G401 (cell line): ENCODE data around the gene CARF. TPM values are rescaled to one million over a fixed set of nuclear protein-coding genes. Genes with fewer than 3 reads are reported as not detected.
"Not testable (repeated sequence)": the region's sequence is repeated elsewhere in the genome, so short reads cannot be mapped to it uniquely, and the experiment has no call there.

Experiments
- DNase-seq: peaks from one replicate; pipeline ENCODE4 v3.0.0-alpha.2; 2015; ENCODE audit warnings: low spot score
- in situ Hi-C: cut with HindIII; loops from 2 replicates; pipeline ENCODE4 v1.10.0; 2016; ENCODE audit warnings: low sequenced_read_pairs, mixed read lengths
- total RNA-seq: library from RNA; depleted of rRNA; stranded (reverse); fragments of >200 nt; shearing (Covaris generic); gene quantifications from 2 replicates; pipeline ENCODE4 v1.2.3, GENCODE V29; 2014; rRNA removed

Gene CARF, protein sequence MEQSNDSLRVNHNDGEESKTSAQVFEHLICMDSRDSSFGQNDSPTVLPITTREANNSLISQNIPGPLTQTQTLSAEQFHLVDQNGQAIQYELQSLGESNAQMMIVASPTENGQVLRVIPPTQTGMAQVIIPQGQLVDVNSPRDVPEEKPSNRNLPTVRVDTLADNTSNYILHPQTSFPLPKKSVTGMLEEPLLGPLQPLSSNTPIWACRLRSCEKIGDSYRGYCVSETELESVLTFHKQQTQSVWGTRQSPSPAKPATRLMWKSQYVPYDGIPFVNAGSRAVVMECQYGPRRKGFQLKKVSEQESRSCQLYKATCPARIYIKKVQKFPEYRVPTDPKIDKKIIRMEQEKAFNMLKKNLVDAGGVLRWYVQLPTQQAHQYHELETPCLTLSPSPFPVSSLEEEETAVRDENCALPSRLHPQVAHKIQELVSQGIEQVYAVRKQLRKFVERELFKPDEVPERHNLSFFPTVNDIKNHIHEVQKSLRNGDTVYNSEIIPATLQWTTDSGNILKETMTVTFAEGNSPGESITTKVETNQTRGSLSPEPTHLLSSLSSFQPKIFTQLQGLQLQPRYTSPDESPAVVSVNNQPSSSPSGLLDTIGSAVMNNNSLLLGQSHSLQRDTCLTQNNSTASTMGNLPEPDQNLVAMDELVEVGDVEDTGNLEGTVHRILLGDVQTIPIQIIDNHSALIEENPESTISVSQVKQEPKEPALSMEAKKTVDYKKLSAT
- 4.4 and 18.7 TPM in 2 replicates for total RNA-seq

DNA sequence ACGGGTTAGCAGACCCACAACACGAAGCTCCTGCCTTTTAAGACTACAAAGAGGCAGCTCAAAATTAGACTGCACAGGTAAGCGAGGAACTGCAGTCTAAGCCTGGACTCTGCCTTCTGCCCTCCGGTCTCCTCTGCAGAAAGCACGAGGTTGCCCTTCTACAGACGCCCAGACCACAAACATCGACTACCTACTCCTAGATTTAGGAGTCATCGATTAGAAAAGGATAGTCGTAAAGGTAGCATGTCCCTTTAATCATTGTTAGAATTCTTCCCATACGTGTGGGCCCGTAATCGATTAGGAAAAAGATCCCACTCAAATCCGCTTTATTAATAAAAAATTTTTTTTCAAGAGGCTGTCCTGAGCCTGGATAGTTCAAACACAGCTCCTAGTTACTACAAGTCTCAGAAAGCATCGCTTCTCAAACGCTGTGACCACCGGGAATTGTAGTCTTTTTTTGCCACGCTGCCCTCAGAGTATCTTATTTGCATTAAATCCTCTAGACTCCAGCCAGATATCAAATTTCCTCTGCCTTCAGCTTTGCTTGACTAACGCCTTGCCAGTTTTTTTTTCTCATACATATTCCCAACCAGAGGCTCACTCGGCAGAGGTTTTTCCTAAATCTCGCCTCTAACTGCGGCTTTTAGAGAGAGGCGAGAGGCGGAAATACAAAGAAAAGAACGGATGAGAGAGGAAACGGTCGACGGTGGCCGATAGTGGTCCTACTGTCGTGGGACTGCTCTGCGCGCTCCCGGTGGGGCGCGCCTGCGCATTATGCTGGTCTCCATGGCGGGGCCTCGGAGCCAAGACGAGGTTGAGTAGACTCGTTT lies at the start of gene CARF, which contains the start of gene WDR12:
TSS of gene CARF (plus strand) at position 764 of the 830 bp plus-strand sequence. CDS start 29,628 bp downstream, outside the sequence.
TSS of gene WDR12 (minus strand) at position 162 of the 830 bp plus-strand sequence. CDS start 197 bp downstream, outside the sequence.
- in situ Hi-C loops, result no loop called here
- peak; percentile 96 for DNase-seq

DNA sequence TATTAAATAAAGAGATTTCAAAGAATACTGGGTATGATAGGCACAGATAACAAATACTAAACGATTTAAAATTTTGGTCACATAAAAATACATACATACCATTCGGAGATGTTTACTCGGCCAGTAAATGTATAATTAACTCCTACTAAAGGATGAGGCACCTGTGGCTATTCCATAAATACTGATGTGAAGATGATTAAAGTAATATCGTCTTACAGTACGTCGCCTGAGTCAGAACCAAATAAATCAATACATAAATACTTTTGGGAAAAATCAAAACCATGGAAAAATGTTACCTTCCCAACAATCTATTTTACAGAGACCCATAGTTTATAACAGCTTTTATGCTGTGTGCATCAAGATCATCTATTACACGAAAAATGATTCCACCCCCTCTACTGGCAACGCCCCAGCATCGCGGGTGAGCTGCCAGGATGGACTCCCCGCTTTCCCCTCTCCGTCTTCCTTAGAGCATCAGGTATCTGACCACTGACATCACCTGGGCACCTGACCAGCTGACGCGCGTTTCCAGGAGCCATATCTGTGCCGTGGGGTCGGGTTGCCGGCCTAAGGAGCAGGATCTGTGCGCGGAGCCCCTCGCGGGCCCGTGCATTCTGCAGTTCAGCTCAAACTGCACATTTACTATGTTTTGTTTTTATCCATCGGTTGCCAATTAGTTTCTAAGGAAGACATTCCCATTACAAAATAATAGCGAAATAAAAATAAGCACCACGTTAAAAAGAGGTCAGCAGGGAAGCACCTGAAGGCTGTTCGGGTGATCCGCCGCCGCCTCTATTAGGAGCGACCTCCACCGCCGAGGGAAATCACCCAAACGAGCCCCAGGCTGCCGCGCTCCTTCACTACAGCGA lies 41.4 kb upstream of the CARF start:
- in situ Hi-C loops, result no loop called here
- peak; percentile 95 for DNase-seq

DNA sequence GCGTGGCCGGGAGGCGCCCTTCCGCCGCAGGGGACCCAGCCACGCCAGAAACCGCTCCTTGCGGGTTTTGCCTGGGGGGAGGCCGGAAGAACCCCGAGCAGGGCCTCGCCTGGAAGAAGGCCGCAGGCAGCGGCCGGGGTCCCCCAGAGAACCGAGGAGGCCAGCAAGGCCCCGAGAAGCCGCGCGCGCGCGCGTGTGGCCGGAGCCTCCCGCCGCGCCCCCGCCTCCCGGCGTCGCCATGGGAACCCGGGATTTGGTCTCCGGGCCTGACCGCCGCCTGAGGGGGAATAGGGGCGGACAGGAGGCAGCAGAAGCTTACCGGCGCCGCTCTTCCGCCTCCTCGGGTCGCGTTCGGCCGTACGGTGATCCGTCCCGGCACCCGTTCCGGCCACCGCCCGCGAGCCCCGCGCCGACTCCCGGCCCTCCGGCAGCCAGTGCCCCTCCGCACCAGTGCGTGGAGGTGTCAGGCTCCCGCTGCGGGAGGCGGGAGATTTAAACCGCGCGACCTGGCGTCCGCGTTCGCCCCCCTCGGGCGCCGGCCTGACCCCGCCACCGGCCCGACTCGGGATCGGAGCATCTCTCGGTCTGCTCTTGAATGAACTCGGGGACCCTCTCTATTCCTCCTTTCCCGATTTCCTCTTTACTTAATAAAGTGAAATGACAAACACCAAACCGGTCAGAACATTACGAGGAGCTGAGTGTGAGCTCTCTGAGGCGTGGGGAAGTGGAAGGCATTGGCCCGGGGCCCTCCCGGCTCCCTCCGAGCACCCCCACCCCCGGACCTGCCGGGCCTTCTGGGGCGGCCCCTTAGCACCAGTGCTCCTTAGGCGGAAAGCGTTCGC lies 40.6 kb upstream of the CARF start, which contains the start of gene ICA1L:
TSS of gene ICA1L (minus strand) at position 467 of the 842 bp plus-strand sequence. CDS start 42,757 bp downstream, outside the sequence.
- in situ Hi-C loops, result no loop called here
- DNase-seq, result peak; percentile 78

DNA sequence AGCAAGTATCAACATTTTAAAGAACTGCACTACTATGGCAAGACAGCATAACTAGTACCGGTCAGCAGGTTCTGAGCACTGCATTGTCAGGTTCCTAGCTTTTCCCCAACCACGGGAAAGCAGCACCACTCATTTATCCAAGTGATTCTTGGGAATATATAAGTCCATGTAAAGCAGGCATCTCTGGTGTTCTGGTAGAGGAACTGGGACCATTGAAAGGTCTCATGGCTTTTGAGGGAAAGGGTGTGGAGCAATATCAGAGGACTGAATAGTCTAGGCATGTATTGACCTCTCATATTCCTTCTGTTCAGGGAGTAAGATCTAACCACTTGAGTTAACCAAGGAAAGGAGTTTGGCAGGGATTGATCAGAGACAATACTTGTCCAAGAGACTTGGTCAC lies 34.4 kb upstream of the CARF start:
- no peak for DNase-seq
- in situ Hi-C loops, result no loop called here

DNA sequence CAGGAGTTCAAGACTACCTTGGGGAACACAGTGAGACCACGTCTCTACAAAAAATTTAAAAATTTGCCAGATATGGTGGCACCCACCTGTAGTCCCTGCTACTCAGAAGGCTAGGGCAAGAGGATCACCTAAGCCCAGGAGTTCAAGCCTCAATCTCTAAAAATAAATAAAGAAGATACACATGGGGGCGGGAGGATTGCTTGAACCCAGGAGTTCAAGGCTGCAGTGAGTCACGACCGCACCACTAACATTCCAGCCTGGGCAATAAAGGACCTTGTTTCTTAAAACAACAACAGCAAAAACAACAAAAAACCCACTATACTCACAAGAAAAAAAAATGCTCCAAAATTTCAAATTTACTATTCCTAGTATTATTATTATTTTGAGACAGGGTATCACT lies 30.5 kb upstream of the CARF start:
- DNase-seq, result no peak
- in situ Hi-C loops, result no loop called here

DNA sequence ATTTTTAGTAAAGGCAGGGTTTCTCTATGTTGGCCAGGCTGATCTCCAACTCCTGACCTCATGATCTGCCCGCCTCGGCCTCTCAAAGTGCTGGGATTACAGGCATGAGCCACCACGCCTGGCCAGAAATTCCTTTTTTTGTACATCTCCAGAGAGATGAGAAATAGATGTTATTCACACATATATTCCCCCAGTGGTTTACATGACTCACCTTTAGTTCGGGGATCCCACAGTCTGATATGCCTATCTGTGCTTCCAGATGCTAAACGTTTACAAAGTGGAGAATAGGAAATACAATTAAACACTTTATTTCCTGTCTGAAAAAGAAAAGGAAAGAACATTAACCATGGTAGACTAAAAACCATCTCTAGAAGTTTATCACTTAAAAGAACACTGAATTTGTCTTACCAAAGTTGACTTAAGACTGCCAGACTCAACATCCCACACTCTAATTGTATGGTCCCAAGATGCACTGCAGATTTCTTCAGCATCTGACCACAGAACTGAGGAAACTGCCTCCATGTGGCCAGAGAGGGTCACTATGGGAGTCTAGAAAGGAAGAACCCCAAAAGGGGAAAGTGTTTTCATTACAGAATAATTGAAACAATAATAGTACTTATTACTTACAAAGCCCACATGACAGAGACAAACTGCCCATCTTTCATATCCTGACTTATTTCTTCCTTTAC lies 27.9 kb upstream of the CARF start:
- no peak for DNase-seq
- in situ Hi-C loops, result no loop called here

DNA sequence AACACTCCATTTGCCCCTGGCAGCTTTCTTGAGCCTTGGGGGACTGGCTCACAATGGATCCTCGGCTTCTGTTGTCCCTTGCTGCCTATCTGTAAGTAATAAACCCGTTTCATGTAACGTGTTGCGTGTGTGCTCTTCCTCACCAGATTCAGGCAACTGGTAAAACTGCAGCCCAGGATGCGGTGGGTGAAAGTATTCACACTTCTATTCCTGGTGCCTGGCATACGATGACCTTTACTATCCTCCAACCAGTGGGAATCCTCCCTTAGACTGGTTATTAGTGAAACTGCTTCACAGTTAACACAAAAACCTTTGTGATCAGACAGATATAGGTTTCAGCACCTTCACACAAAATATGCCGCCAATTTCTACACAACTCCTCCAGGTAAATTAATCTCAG lies 26.9 kb upstream of the CARF start:
- DNase-seq, result no peak
- in situ Hi-C loops, result no loop called here

DNA sequence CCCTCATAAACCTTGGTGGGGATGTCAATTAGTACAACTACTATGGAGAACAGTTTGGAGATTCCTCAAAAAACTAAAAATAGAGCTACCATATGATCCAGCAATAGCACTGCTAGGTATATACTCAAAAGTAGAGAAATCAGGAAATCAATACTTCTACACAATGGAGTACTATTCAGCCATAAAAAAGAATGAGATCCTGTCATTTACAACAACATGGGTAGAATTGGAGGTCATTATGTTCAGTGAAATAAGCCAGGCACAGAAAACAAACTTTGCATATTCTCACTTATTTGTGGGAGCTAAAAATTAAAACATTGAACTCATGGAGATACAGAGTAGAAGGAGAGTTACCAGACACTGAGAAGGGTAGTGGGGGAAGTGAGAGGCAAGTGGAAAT lies 6.6 kb upstream of the CARF start:
- DNase-seq, in situ Hi-C loops: not testable (repeated sequence)

DNA sequence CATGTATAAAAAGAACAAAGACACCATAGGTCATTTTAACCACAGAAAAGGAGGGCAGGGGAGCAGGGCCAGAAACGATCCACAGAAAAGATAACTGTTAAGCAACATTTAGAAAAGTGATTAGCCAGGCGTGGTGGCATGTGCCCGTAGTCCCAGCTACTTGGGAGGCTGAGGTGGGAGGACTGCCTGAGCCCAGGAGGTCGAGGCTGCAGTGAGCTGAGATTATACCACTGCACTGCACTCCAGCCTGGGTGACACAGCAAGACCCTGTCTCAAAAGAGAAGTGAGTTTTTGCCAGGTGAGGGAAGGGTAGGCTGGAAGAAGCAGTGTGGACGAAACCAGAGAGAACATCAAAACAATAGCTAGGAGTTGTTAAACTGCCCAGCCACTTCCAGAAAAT lies 3.9 kb upstream of the CARF start:
- no peak for DNase-seq
- in situ Hi-C loops, result no loop called here

DNA sequence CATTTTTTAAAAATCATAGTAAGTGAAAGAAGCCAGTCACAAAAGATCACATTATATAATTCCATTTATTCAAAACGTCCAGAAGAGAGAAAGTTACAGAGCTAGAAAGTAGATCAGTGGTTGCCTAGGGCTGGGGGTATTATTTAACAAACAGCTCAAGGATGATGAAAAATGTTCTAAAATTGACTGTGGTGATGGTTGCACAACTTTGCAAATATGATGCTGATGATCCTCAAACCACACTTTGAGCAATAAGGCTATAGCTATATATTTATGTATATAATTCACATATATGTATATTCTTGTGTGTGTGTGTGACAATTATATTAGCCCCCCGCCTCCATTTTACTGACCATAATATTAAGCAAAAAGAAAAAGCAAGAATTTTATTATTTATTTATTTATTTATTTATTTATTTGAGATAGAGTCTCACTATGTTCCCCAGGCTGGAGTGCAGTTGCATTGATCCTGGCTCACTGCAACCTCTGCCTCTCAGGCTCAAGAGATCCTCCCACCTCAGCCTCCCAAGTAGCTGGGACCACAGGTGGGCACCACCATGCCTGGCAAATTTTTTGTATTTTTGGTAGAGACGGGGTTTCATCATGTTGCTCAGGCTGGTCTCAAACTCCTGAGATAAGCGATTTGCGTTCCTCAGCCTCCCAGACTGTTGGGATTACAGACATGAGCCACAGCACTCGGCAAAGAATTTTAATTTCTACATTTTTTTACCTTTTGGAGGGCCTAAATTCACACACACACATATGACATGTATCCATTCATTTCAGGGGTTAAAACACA lies 2.5 kb upstream of the CARF start:
- no peak for DNase-seq
- in situ Hi-C loops, result no loop called here

DNA sequence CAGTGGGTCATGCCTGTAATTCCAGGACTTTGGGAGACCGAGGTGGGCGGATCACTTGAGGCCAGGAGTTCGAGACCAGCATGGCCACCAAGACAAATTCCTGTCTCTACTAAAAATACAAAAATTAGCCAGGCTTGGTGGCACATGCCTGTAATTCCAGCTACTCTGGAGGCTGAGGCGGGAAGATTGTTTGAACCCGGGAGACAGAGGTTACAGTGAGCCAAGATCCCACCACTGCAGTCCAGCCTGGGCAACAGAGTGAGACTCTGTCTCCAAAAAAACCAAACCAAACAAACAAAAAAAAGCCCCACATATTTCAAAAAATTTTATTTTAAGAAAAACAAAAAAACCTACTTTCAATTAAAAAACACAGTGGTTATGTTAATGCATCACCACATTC lies 1.8 kb upstream of the CARF start:
- in situ Hi-C loops, DNase-seq: not testable (repeated sequence)

DNA sequence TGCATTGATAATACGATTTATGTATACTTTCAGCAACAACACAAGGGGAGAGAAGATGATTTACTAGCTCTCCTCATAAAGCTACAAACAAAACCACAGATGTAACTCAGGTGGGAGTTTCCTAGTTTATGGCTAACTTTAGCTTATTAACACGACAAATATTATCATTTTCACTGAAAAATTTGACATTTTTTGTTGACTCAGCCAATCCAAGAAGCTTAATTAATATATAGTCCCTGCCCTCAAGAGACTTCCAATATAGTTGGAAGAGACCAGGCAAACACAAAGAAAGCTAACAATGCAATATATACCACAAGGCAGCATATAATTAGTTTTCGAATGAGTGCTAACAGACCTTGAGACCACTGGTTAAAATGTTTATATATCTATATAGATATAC lies 1.4 kb upstream of the CARF start:
- DNase-seq, result no peak
- in situ Hi-C loops, result no loop called here

DNA sequence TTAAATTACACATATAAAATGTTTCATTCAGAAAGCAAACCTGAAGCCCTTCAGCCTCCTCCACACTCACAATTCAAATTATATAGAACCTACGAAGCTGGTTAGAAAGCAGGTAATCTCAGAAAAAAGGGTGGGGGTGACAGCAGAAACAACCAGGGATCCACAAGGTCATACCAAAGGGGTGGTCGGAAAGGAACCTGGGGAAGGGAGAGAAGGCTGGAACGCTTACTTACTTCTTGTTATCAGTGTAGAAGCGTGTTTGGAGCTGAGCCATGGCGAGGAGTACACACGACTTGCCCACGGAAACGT lies 918 bp upstream of the CARF start:
- in situ Hi-C loops, result no loop called here
- DNase-seq, result no peak

DNA sequence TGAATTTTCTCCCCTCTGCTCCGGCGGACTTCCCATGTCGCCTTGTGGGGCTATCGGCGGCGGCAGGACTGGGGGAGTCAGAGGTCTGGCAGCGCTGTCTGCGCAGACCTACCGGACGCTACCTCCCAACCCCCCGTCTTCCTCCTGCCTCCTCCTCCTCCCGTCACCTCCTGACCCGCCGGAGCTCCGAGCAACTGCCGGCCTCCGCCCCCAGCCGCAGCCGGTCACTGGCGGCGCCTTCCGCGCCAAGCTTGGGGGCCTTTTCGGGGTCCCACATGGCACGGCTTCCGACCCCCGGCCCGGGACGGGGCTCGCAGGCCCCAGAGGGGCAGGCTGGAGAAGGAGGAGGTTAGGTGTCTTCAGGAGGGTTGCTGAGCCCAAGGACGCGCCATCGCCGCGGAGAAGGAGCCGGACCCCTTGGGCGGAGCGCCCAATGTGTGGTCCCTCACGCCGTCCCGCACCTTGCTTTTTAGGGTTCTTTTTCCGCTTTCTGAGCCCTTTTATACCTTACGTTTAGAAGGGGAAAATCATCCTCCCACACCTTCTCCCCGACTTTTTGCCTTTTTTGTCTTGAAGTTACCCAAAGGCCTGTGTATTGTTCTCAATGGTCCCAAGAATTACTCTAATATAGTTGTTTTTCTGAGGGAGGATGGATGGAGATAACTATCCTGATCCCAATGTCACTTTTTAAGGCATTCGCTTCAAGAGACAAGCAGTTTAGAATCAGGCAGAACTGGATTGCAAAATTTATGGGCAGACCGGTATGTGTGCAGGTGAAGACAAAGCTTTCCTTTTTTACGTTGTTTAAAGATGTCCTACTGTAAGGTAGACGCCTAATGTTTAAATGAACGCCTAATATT lies 497 bp downstream of the CARF start:
- in situ Hi-C loops, result not testable (repeated sequence)
- DNase-seq, result peak; percentile 12

DNA sequence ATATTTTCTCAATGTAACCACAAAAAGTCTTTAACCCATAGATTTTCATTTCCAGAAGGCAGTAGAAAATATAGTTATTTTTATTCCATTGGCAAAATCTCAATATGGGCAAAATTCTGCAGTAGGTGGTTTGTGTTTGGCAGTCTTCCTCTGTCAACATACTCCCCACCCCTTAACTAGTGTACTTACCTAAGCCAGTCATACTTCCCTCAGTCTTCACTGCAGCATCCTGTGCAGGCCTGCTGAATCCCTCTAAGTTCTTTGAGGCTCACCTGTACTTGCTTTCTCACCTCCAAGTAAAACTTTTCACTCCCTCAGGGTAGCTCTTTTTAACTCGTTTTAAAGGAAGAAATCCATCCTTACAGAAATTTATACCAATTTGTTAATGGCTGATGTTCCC lies 6.8 kb downstream of the CARF start:
- in situ Hi-C loops, result no loop called here

More for the DNA sequence above, 6.8 kb downstream of the CARF start:
- DNase-seq, result no peak
